HepG2 (cell line): Measurements from ENCODE around the gene PKMYT1.

ENCODE experiments used
- ELF1 ChIP-seq: sonication (generic); formaldehyde crosslinking; IDR thresholded peaks from 2 replicates; pipeline ENCODE4 v1.4.0; 2020; ENCODE audit warnings: missing genetic modification reagents
- JARID2 ChIP-seq: sonication (generic); formaldehyde crosslinking; IDR thresholded peaks from 2 replicates; pipeline ENCODE4 v1.8.1; 2023; ENCODE audit warnings: missing genetic modification reagents, inconsistent platforms; ENCODE audit not compliant: insufficient replicate concordance
- JUN ChIP-seq: sonication (generic); formaldehyde crosslinking; IDR thresholded peaks from 2 replicates; pipeline ENCODE4 v1.4.0; 2020; ENCODE audit warnings: mild to moderate bottlenecking, missing genetic modification reagents
- NR2F1 ChIP-seq, 2 experiments: fragments of 450-650 bp in 1 of 2; formaldehyde crosslinking in 1 of 2; IDR thresholded peaks; 2 replicates each; pipeline versions ENCODE4 v1.5.0 to v1.6.1; 2016 to 2020; ENCODE audit warnings: mild to moderate bottlenecking in 1 of 2, missing compliant biosample characterization in 1 of 2, missing genetic modification reagents in 1 of 2, moderate library complexity in 1 of 2
- SNAI1 ChIP-seq: sonication (generic); formaldehyde crosslinking; IDR thresholded peaks from 2 replicates; pipeline ENCODE4 v1.5.0; 2020; ENCODE audit warnings: mild to moderate bottlenecking, missing genetic modification reagents, borderline replicate concordance
- SOX13 ChIP-seq, 3 experiments: fragments of 450-650 bp in 1 of 3; sonication (generic) in 1 of 3; formaldehyde crosslinking in 1 of 3; IDR thresholded peaks in 2 of 3; conservative IDR thresholded peaks in 1 of 3; 2 replicates each; pipeline versions ENCODE4 v1.5.0 to v1.6.1; 2016 to 2020; ENCODE audit warnings: antibody characterized with exemption in 1 of 3, mild to moderate bottlenecking in 1 of 3, missing compliant biosample characterization in 1 of 3, missing genetic modification reagents in 1 of 3, moderate library complexity in 1 of 3
- TF ChIP-seq, protein P1 (sequence below): IDR thresholded peaks from 2 replicates; pipeline ENCODE4 v1.6.1; 2016
- TF ChIP-seq, protein P2 (sequence below): sonication (generic); formaldehyde crosslinking; IDR thresholded peaks from 2 replicates; pipeline ENCODE4 v1.5.0; 2020; ENCODE audit warnings: mild to moderate bottlenecking, missing genetic modification reagents, moderate library complexity
- TF ChIP-seq, protein P3 (sequence below): sonication (generic); formaldehyde crosslinking; IDR thresholded peaks from 2 replicates; pipeline ENCODE4 v1.4.0; 2020; ENCODE audit warnings: missing genetic modification reagents, borderline replicate concordance
- TF ChIP-seq, protein P4 (sequence below): sonication (generic); formaldehyde crosslinking; IDR thresholded peaks from 2 replicates; pipeline ENCODE4 v1.4.0; 2020; ENCODE audit warnings: missing genetic modification reagents
- TF ChIP-seq, protein P5 (sequence below): sonication (generic); formaldehyde crosslinking; IDR thresholded peaks from 2 replicates; pipeline ENCODE4 v1.9.0; 2021; ENCODE audit warnings: missing genetic modification reagents, borderline replicate concordance

DNA sequence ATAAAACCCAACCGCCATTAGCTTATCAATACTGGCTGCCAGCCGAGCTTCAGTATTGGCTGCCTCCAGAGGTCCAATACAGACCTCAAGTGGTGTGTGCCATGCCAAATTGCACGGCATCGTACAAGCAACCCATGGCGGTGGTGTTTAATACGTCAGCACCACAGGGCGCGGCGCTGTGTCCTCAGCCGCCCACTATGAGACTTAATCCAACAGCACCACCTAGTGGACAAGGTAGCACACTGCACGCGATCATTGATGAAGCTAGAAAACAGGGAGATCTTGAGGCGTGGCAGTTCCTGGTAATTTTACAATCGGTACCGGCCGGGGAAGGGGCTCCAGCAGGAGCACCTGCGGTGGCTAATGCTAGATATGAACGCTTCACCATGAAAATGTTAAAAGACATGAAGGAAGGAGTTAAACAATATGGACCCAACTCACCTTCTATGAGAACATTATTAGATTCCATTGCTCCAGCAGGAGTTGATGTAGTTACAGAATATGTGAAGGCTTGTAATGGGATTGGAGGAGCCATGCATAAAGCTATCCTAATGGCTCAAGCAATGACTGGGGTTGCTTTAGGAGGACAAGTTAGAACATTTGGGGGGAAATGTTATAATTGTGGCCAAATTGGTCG is 53.1 kb downstream of the PKMYT1 start:
- TF ChIP-seq, protein P1, sequence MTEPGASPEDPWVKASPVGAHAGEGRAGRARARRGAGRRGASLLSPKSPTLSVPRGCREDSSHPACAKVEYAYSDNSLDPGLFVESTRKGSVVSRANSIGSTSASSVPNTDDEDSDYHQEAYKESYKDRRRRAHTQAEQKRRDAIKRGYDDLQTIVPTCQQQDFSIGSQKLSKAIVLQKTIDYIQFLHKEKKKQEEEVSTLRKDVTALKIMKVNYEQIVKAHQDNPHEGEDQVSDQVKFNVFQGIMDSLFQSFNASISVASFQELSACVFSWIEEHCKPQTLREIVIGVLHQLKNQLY, result no peak
- TF ChIP-seq JARID2 (CRISPR knock-in tag), result no peak
- no peak for TF ChIP-seq ELF1
- TF ChIP-seq, protein P2, sequence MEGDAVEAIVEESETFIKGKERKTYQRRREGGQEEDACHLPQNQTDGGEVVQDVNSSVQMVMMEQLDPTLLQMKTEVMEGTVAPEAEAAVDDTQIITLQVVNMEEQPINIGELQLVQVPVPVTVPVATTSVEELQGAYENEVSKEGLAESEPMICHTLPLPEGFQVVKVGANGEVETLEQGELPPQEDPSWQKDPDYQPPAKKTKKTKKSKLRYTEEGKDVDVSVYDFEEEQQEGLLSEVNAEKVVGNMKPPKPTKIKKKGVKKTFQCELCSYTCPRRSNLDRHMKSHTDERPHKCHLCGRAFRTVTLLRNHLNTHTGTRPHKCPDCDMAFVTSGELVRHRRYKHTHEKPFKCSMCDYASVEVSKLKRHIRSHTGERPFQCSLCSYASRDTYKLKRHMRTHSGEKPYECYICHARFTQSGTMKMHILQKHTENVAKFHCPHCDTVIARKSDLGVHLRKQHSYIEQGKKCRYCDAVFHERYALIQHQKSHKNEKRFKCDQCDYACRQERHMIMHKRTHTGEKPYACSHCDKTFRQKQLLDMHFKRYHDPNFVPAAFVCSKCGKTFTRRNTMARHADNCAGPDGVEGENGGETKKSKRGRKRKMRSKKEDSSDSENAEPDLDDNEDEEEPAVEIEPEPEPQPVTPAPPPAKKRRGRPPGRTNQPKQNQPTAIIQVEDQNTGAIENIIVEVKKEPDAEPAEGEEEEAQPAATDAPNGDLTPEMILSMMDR, result peak; percentile 95
- TF ChIP-seq, protein P3, sequence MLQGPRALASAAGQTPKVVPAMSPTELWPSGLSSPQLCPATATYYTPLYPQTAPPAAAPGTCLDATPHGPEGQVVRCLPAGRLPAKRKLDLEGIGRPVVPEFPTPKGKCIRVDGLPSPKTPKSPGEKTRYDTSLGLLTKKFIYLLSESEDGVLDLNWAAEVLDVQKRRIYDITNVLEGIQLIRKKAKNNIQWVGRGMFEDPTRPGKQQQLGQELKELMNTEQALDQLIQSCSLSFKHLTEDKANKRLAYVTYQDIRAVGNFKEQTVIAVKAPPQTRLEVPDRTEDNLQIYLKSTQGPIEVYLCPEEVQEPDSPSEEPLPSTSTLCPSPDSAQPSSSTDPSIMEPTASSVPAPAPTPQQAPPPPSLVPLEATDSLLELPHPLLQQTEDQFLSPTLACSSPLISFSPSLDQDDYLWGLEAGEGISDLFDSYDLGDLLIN (CRISPR knock-in tag), result no peak
- TF ChIP-seq, protein P4, sequence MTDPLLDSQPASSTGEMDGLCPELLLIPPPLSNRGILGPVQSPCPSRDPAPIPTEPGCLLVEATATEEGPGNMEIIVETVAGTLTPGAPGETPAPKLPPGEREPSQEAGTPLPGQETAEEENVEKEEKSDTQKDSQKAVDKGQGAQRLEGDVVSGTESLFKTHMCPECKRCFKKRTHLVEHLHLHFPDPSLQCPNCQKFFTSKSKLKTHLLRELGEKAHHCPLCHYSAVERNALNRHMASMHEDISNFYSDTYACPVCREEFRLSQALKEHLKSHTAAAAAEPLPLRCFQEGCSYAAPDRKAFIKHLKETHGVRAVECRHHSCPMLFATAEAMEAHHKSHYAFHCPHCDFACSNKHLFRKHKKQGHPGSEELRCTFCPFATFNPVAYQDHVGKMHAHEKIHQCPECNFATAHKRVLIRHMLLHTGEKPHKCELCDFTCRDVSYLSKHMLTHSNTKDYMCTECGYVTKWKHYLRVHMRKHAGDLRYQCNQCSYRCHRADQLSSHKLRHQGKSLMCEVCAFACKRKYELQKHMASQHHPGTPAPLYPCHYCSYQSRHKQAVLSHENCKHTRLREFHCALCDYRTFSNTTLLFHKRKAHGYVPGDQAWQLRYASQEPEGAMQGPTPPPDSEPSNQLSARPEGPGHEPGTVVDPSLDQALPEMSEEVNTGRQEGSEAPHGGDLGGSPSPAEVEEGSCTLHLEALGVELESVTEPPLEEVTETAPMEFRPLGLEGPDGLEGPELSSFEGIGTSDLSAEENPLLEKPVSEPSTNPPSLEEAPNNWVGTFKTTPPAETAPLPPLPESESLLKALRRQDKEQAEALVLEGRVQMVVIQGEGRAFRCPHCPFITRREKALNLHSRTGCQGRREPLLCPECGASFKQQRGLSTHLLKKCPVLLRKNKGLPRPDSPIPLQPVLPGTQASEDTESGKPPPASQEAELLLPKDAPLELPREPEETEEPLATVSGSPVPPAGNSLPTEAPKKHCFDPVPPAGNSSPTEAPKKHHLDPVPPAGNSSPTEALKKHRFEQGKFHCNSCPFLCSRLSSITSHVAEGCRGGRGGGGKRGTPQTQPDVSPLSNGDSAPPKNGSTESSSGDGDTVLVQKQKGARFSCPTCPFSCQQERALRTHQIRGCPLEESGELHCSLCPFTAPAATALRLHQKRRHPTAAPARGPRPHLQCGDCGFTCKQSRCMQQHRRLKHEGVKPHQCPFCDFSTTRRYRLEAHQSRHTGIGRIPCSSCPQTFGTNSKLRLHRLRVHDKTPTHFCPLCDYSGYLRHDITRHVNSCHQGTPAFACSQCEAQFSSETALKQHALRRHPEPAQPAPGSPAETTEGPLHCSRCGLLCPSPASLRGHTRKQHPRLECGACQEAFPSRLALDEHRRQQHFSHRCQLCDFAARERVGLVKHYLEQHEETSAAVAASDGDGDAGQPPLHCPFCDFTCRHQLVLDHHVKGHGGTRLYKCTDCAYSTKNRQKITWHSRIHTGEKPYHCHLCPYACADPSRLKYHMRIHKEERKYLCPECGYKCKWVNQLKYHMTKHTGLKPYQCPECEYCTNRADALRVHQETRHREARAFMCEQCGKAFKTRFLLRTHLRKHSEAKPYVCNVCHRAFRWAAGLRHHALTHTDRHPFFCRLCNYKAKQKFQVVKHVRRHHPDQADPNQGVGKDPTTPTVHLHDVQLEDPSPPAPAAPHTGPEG (CRISPR knock-in tag), result no peak
- TF ChIP-seq, protein P5, sequence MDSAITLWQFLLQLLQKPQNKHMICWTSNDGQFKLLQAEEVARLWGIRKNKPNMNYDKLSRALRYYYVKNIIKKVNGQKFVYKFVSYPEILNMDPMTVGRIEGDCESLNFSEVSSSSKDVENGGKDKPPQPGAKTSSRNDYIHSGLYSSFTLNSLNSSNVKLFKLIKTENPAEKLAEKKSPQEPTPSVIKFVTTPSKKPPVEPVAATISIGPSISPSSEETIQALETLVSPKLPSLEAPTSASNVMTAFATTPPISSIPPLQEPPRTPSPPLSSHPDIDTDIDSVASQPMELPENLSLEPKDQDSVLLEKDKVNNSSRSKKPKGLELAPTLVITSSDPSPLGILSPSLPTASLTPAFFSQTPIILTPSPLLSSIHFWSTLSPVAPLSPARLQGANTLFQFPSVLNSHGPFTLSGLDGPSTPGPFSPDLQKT (CRISPR knock-in tag), result no peak
- no peak for TF ChIP-seq JUN (CRISPR knock-in tag)
- TF ChIP-seq SNAI1, result no peak
- TF ChIP-seq SOX13 (IDR thresholded peaks at IDR 0.05), result no peak
- TF ChIP-seq SOX13 (CRISPR knock-in tag; conservative IDR thresholded peaks at IDR 0.05 in 1 of 2, IDR thresholded peaks at IDR 0.05 in 1 of 2), result no peak
- TF ChIP-seq NR2F1 (CRISPR knock-in tag; IDR thresholded peaks at IDR 0.05), result no peak
